Suprapubic skin (tissue), 4 donors: ENCODE results near the gene ZNRF3. TPM values are rescaled to one million over a fixed set of nuclear protein-coding genes. Genes with fewer than 3 reads are reported as not detected.

Experiments used
- DNase-seq, 2 donors: peaks; one replicate each; pipeline ENCODE4 v3.0.0-alpha.2; 2019; ENCODE audit warnings: low spot score in 2 of 2
- H3K27ac ChIP-seq: fragments of 200-600 bp; sonication (generic); one replicate; pipeline ENCODE4 v1.5.1; 2019
- H3K27me3 ChIP-seq: fragments of 200-600 bp; sonication (generic); one replicate; pipeline ENCODE4 v1.5.1; 2019
- H3K36me3 ChIP-seq: fragments of 200-600 bp; sonication (generic); one replicate; pipeline ENCODE4 v1.5.1; 2019
- H3K4me1 ChIP-seq: fragments of 200-600 bp; sonication (generic); one replicate; pipeline ENCODE4 v1.5.1; 2019
- H3K4me3 ChIP-seq: fragments of 200-600 bp; sonication (generic); one replicate; pipeline ENCODE4 v1.5.1; 2019; ENCODE audit warnings: mild to moderate bottlenecking
- H3K9me3 ChIP-seq: fragments of 200-600 bp; sonication (generic); one replicate; pipeline ENCODE4 v1.5.1; 2019
- EP300 ChIP-seq: sonication (generic); formaldehyde crosslinking; IDR thresholded peaks from one replicate; pipeline ENCODE4 v1.6.1; 2017; ENCODE audit warnings: antibody characterized with exemption
- POLR2A ChIP-seq, 2 donors: fragments of 450-650 bp; IDR thresholded peaks; one replicate each; pipeline ENCODE4 v1.6.1; 2017; ENCODE audit warnings: antibody characterized with exemption in 2 of 2, mild to moderate bottlenecking in 2 of 2, moderate library complexity in 2 of 2
- POLR2AphosphoS5 ChIP-seq, 3 donors: sonication (generic); formaldehyde crosslinking; IDR thresholded peaks; one replicate each; pipeline ENCODE4 v1.6.1; 2017; ENCODE audit warnings: antibody characterized with exemption in 3 of 3
- WGBS: methylation state at CpG from one replicate; pipeline ENCODE4 v1.1.5; 2018; 5-methylcytosine and 5-hydroxymethylcytosine counted together
- total RNA-seq, 4 donors: library from RNA; depleted of rRNA; stranded (reverse); fragments of >200 nt; gene quantifications; one replicate each; pipeline ENCODE4 v1.1.0, GENCODE V29; 2016
- TF ChIP-seq, protein P1 (sequence below), 2 donors: fragments of 200-600 bp in 1 of 2; fragments of 450-650 bp in 1 of 2; sonication (generic) in 1 of 2; IDR thresholded peaks; one replicate each; pipeline ENCODE4 v1.5.1; 2016 to 2019; ENCODE audit warnings: antibody characterized with exemption in 2 of 2, mild to moderate bottlenecking in 1 of 2, moderate library complexity in 1 of 2

Gene ZNRF3
- total RNA-seq, 4 donors from 2014 or later: 13.3 to 20.7 (median 18.4) TPM

DNA sequence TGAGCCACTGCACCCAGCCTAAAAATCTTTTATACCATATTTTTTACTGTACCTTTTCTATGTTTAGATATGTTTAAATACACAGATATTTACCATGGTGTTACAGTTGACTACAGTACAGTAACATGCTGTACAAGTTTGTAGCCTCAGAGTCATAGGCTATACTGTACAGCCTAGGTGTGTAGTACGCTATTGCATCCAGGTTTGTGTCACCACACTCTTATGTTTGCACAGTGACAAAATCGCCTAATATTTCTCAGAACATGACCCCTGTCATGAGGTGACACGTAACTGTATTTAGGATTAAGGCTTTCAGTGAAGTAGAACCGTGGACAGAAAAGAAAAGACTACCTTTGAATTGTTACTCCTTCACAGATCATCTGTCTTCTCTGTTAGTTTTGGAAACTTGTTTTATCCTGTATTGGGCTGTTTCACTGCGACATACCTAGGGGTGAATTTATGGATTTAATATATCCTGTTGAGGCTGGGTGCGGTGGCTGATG is 83.8 kb downstream of the ZNRF3 start:
- H3K9me3 ChIP-seq: no peaks in the 10 kb centered on the region
- no peaks in the 10 kb centered on the region for H3K4me1 ChIP-seq
- DNase-seq: no peak
- no peak overlapping the region for H3K27ac ChIP-seq
- WGBS: 93% methylated on average over 6 of the region's 6 CpGs
- TF ChIP-seq EP300 (no peak), POLR2A (IDR thresholded peaks at IDR 0.05) (no peak), POLR2AphosphoS5 (IDR thresholded peaks at IDR 0.05) (no peak)
- TF ChIP-seq, protein P1, sequence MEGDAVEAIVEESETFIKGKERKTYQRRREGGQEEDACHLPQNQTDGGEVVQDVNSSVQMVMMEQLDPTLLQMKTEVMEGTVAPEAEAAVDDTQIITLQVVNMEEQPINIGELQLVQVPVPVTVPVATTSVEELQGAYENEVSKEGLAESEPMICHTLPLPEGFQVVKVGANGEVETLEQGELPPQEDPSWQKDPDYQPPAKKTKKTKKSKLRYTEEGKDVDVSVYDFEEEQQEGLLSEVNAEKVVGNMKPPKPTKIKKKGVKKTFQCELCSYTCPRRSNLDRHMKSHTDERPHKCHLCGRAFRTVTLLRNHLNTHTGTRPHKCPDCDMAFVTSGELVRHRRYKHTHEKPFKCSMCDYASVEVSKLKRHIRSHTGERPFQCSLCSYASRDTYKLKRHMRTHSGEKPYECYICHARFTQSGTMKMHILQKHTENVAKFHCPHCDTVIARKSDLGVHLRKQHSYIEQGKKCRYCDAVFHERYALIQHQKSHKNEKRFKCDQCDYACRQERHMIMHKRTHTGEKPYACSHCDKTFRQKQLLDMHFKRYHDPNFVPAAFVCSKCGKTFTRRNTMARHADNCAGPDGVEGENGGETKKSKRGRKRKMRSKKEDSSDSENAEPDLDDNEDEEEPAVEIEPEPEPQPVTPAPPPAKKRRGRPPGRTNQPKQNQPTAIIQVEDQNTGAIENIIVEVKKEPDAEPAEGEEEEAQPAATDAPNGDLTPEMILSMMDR (IDR thresholded peaks at IDR 0.05): no peak
- no peaks in the 10 kb centered on the region for H3K27me3 ChIP-seq
- H3K4me3 ChIP-seq: no peak overlapping the region
- H3K36me3 ChIP-seq: no peaks in the 10 kb centered on the region

DNA sequence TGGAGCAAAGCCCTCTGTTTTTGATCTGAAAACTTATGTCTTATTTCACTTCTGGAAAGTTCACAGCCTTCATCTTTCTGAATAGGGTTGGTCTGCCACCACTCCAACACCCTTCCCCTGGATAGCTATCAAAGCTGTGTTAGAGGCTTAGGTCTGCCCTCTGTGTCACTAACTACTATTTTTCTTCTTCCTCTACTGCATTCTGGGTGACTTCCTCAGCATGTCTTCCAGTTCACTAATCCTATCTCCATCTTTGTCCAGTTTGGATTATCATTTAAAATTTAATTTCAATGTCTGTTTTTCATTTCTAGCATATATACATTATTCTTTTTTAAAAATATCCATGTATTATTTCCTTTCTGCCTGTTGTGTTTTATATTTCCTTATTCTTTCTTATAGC is 84.6 kb downstream of the ZNRF3 start:
- Histone ChIP-seq H3K36me3 (no peaks in the 10 kb centered on the region), H3K27me3 (no peaks in the 10 kb centered on the region), H3K27ac (no peak overlapping the region), H3K4me1 (no peaks in the 10 kb centered on the region), H3K9me3 (no peaks in the 10 kb centered on the region), H3K4me3 (no peak overlapping the region)
- TF ChIP-seq, protein P1 (IDR thresholded peaks at IDR 0.05): no peak
- TF ChIP-seq POLR2A (IDR thresholded peaks at IDR 0.05) (no peak), EP300 (no peak), POLR2AphosphoS5 (IDR thresholded peaks at IDR 0.05) (no peak)
- DNase-seq: no peak

DNA sequence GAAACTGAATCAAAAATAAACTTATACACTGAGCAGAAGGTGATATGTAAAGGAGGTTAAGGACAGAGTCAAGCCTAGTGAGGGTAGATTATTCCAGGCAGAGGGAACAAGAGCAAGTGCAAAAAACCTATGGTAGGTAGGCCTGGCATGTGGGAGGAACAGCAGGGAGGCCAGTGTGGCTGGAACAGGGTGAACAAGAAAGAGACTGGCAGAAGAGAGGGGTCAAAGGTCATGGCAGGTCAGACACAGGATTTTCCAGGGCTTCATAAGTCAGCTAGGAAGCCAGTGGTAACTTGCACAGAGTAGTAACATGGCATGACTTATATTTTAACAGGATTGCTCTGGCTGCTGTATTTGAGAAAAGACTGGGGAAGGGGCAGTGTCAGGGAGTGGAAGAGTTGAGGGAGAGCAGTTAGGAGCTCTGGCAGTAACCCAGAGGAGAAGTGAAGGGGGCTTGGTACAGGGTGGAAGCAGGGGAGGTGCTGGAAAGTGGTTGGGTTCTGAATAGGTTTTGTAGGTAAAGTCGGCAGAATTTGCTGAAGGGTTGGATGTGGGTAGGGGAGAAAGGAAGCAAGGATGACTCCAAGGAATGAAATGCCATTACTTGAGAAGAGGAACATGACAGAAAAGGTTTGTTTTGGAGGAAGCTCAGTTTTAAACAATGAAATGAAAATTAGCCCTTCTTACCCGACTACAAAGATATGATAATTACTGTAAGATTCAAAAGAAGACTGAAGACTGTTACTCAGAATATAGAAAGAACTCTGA is 86.2 kb downstream of the ZNRF3 start:
- TF ChIP-seq POLR2AphosphoS5 (IDR thresholded peaks at IDR 0.05) (no peak), EP300 (no peak), POLR2A (IDR thresholded peaks at IDR 0.05) (no peak)
- TF ChIP-seq, protein P1 (IDR thresholded peaks at IDR 0.05): no peak
- DNase-seq: no peak
- H3K4me3 ChIP-seq: no peak overlapping the region

DNA sequence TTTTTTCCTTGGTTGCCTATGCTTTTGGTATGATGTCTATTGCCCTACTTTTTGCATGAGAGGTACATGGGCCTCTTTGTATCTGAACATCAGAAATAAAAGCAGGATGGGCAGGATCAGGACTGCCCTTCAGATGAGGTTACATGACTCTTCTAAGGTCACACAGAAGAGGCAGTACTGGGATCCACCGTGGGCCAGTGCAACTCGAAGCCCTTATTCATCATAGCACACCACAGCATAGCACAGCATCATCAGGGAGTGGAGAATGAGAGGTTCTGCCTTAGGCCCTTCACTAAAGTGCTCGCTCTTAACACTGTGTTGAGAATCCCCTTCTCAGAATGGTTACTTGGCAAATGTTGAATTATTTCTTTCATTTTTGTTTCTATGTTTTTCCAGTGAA is 90.0 kb downstream of the ZNRF3 start:
- 88% methylated on average over 3 of the region's 3 CpGs for WGBS

More for the DNA sequence above, 86.2 kb downstream of the ZNRF3 start:
- H3K36me3 ChIP-seq: no peaks in the 10 kb centered on the region
- WGBS: 79% methylated on average over 2 of the region's 2 CpGs
- no peak overlapping the region for H3K27ac ChIP-seq
- H3K9me3 ChIP-seq: no peaks in the 10 kb centered on the region
- no peaks in the 10 kb centered on the region for H3K4me1 ChIP-seq
- no peaks in the 10 kb centered on the region for H3K27me3 ChIP-seq

DNA sequence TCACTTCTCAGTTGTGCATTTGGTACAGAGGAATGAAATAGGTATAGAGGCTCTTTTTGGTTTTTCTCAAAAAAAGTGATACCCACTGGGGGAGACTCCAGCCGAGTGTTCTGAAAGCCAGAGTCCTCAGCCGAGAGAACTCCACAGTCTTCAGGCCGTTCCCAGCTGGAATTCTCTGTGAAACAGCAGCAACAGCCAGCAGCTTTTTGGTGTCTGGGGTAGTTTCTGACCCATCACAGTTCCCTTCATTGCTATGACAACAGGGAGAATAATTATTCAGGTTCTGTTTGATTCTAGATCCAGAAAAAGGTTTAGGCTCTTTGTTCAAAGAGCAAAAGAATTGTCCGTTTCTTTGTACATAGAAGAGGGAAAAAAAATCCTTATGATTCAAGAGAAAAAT is 93.7 kb downstream of the ZNRF3 start:
- DNase-seq: no peak
- WGBS: 67% methylated on average over 4 of the region's 4 CpGs
- H3K27ac ChIP-seq: no peak overlapping the region
- TF ChIP-seq EP300 (no peak), POLR2AphosphoS5 (IDR thresholded peaks at IDR 0.05) (no peak), POLR2A (IDR thresholded peaks at IDR 0.05) (no peak)
- TF ChIP-seq, protein P1 (IDR thresholded peaks at IDR 0.05): no peak
- no peaks in the 10 kb centered on the region for H3K9me3 ChIP-seq
- peaks cover 23% of the 10 kb centered on the region for H3K4me1 ChIP-seq
- H3K36me3 ChIP-seq: no peaks in the 10 kb centered on the region
- peak overlapping the region; percentile 20 for H3K4me3 ChIP-seq
- no peaks in the 10 kb centered on the region for H3K27me3 ChIP-seq

More for the DNA sequence above, 90.0 kb downstream of the ZNRF3 start:
- no peak for DNase-seq
- Histone ChIP-seq H3K4me3 (no peak overlapping the region), H3K27ac (no peak overlapping the region), H3K36me3 (no peaks in the 10 kb centered on the region), H3K9me3 (no peaks in the 10 kb centered on the region), H3K4me1 (peaks cover 23% of the 10 kb centered on the region), H3K27me3 (no peaks in the 10 kb centered on the region)
- TF ChIP-seq POLR2AphosphoS5 (IDR thresholded peaks at IDR 0.05) (no peak), POLR2A (IDR thresholded peaks at IDR 0.05) (no peak), EP300 (no peak)
- TF ChIP-seq, protein P1 (IDR thresholded peaks at IDR 0.05): no peak
